ENCODE data around the gene UIMC1. TPM values are rescaled to one million over a fixed set of nuclear protein-coding genes. Genes with fewer than 3 reads are reported as not detected.
A peak's percentile ranks its signal among the peaks of the same experiment; 100 is the strongest.
"Not testable (repeated sequence)": the region's sequence is repeated elsewhere in the genome, so short reads cannot be mapped to it uniquely, and the experiment has no call there.

Gene UIMC1
- total RNA-seq, 1 donor from 2014 or later: 70.6 TPM

DNA sequence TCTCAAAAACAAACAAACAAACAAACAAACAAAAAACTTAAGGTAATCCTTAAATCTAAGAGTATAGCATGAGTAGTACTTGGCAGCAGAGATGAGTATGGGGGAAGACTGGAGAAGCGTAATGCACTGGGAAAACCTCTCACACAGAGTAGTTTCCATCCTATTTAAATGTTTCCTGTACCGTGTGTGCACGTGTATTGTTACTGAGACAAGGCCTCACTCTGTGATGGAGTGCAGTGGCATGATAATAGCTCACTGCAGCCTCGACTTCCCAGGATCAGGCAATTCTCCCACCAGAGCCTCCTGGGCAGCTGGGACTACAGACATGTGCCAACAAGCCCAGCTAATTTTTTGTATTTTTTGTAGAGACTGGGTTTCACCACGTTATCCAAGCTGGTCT, 2.9 kb downstream of the UIMC1 start:
- peaks cover 35% of the 10 kb centered on the region for H3K4me1 Mint-ChIP-seq (ENCODE audit: low read depth)
- intact Hi-C loops (cut with micrococcal nuclease): loop anchor here (10.0 kb wide), 1 partner anchor 591 kb away; the partner anchor contains the start of gene TMED9

DNA sequence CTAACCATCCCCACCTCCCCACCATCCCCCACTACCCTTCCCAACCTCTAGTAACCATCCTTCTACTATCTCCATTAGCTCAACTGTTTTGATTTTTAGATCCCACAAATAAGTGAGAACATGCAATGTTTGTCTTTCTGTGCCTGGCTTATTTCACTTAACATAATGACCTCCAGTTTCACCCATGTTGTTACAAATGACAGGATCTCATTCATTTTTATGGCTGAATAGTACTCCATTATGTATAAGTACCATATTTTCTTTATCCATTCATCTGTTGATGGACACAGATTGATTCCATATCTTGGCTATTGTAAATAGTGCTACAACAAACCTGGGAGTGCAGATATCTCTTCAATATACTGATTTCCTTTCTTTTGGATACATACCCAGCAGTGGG, 7.1 kb downstream of the UIMC1 start:
- DNase-seq (ENCODE audit: low spot score); H3K27me3 Mint-ChIP-seq (ENCODE audit: insufficient read depth); H3K9me3 Mint-ChIP-seq; H3K27ac Mint-ChIP-seq; intact Hi-C loops (cut with micrococcal nuclease); H3K4me3 Mint-ChIP-seq: not testable (repeated sequence)
- peaks cover 19% of the 10 kb centered on the region for H3K36me3 Mint-ChIP-seq (ENCODE audit: low read depth)
- peaks cover 52% of the 10 kb centered on the region for H3K4me1 Mint-ChIP-seq (ENCODE audit: low read depth)

More for the DNA sequence above, 2.9 kb downstream of the UIMC1 start:
- Mint-ChIP-seq H3K36me3 (ENCODE audit: low read depth) (peaks cover 18% of the 10 kb centered on the region), H3K27me3 (ENCODE audit: insufficient read depth) (no peaks in the 10 kb centered on the region), H3K4me3 (no peak overlapping the region), H3K27ac (no peak overlapping the region), H3K9me3 (no peaks in the 10 kb centered on the region)
- DNase-seq (ENCODE audit: low spot score): no peak

DNA sequence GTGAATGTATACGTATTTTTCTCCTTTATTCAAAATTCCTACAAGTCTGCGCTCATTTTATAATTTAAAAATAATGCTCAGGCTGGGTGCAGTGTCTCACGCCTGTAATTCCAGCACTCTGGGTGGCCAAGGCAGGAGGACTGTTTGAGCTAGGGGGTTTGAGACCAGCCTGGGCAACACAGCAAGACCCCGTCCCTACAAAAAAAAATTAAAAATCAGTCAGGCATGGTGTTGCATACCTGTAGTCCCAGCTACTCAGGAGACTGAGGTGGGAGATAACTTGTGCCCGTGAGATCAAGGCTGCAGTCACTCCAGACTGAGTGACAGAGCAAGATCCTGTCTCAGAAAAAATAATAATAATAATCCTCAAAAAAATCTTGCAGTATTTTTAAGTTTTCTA, 7.8 kb downstream of the UIMC1 start:
- H3K27ac Mint-ChIP-seq: no peak overlapping the region
- H3K36me3 Mint-ChIP-seq (ENCODE audit: low read depth): peaks cover 21% of the 10 kb centered on the region
- H3K4me3 Mint-ChIP-seq: no peak overlapping the region
- peaks cover 53% of the 10 kb centered on the region for H3K4me1 Mint-ChIP-seq (ENCODE audit: low read depth)
- H3K9me3 Mint-ChIP-seq: peaks cover 11% of the 10 kb centered on the region
- intact Hi-C loops (cut with micrococcal nuclease): no loop called here
- no peaks in the 10 kb centered on the region for H3K27me3 Mint-ChIP-seq (ENCODE audit: insufficient read depth)
- no peak for DNase-seq (ENCODE audit: low spot score)

DNA sequence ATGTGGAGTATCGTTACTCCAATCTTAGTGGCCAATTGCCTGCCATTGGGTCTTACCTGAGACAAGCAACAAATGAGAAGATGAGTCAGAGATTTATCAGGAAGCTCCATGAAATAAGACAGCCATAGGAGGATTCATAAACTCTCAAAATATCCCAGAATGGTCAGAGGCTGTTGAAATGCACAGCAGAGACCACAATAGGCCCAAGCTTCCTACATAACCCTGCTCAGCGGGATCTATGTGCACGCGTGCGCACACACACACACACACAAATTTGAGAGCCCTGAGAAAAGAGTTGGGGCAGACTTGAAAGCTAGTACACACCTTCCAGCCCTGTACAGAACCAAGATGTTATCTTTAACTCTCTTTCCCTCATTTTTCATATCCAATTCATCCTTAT, 9.8 kb downstream of the UIMC1 start:
- H3K4me3 Mint-ChIP-seq: no peak overlapping the region
- peak overlapping the region; percentile 69 for H3K27ac Mint-ChIP-seq
- H3K27me3 Mint-ChIP-seq (ENCODE audit: insufficient read depth): no peaks in the 10 kb centered on the region
- intact Hi-C loops (cut with micrococcal nuclease): loop anchor here (1.0 kb wide), 1 partner anchor 9 kb away; no protein-coding TSS in a partner anchor
- peaks cover 11% of the 10 kb centered on the region for H3K9me3 Mint-ChIP-seq
- no peak for DNase-seq (ENCODE audit: low spot score)
- peaks cover 19% of the 10 kb centered on the region for H3K36me3 Mint-ChIP-seq (ENCODE audit: low read depth)
- H3K4me1 Mint-ChIP-seq (ENCODE audit: low read depth): peaks cover 46% of the 10 kb centered on the region

GRCh38 chr5:176995896-176996767, 10.4 kb downstream of the UIMC1 start:
- H3K27ac Mint-ChIP-seq: peak overlapping the region; percentile 69
- H3K4me3 Mint-ChIP-seq: no peak overlapping the region
- DNase-seq (ENCODE audit: low spot score): no peak
- H3K36me3 Mint-ChIP-seq (ENCODE audit: low read depth): peaks cover 18% of the 10 kb centered on the region
- intact Hi-C loops (cut with micrococcal nuclease): loop anchor here (1.0 kb wide), 1 partner anchor 9 kb away; no protein-coding TSS in a partner anchor
- H3K27me3 Mint-ChIP-seq (ENCODE audit: insufficient read depth): no peaks in the 10 kb centered on the region
- peaks cover 11% of the 10 kb centered on the region for H3K9me3 Mint-ChIP-seq
- peaks cover 43% of the 10 kb centered on the region for H3K4me1 Mint-ChIP-seq (ENCODE audit: low read depth)

- Mint-ChIP-seq H3K9me3 (peaks cover 11% of the 10 kb centered on the region), H3K27ac (no peak overlapping the region), H3K27me3 (ENCODE audit: insufficient read depth) (no peaks in the 10 kb centered on the region), H3K4me3 (no peak overlapping the region), H3K4me1 (ENCODE audit: low read depth) (peaks cover 38% of the 10 kb centered on the region), H3K36me3 (ENCODE audit: low read depth) (peaks cover 17% of the 10 kb centered on the region)
- intact Hi-C loops (cut with micrococcal nuclease): no loop called here
- no peak for DNase-seq (ENCODE audit: low spot score)
Observed at GRCh38 chr5:176995122-176995490, 11.5 kb downstream of the UIMC1 start.

- DNase-seq (ENCODE audit: low spot score): no peak
- Mint-ChIP-seq H3K27me3 (ENCODE audit: insufficient read depth) (no peaks in the 10 kb centered on the region), H3K36me3 (ENCODE audit: low read depth) (peaks cover 16% of the 10 kb centered on the region), H3K9me3 (peaks cover 11% of the 10 kb centered on the region), H3K4me1 (ENCODE audit: low read depth) (peaks cover 36% of the 10 kb centered on the region), H3K27ac (no peak overlapping the region), H3K4me3 (no peak overlapping the region)
- intact Hi-C loops (cut with micrococcal nuclease): no loop called here
Observed at GRCh38 chr5:176994460-176995121, 12.0 kb downstream of the UIMC1 start.

DNA sequence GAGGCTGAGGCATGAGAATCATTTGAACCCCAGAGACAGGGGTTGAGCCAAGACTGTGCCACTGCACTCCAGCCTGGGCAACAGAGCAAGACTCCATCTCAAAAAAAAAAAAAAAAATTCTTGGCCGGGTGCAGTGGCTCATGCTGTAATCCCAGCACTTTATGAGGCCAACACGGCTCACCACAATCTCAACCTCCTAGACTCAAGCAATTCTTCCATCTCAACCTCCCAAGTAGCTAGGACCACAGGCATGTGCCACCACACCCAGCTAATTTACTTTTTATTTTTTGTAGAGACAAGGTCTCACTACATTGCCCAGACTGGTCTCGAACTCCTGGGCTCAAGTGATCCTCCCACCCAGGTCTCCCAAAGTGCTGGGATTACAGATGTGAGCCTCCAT, 13.5 kb downstream of the UIMC1 start:
- H3K27me3 Mint-ChIP-seq (ENCODE audit: insufficient read depth); DNase-seq (ENCODE audit: low spot score); H3K4me3 Mint-ChIP-seq; intact Hi-C loops (cut with micrococcal nuclease); H3K27ac Mint-ChIP-seq: not testable (repeated sequence)
- Mint-ChIP-seq H3K36me3 (ENCODE audit: low read depth) (peaks cover 14% of the 10 kb centered on the region), H3K4me1 (ENCODE audit: low read depth) (peaks cover 37% of the 10 kb centered on the region), H3K9me3 (peaks cover 11% of the 10 kb centered on the region)

- intact Hi-C loops (cut with micrococcal nuclease): no loop called here
- peaks cover 4% of the 10 kb centered on the region for H3K36me3 Mint-ChIP-seq (ENCODE audit: low read depth)
Observed at GRCh38 chr5:176987583-176987982, 19.0 kb downstream of the UIMC1 start.

DNA sequence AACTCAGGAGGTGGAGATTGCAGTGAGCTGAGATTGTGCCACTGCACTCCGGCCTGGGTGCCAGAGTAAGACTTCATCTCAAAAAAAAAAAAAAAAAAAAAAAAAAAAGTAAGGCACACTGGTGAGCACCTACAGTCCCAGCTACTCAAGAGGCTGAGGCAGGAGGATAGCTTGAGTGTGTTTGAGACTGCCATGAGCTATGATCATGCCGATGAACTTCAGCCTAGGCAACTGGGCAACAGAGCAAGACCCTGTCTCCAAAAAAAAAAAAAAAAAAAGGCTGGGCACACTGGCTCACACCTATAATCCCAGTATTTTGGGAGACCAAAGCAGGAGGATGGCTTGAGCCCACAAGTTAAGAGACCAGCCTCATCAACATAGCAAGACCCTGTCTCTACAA, 20.3 kb downstream of the UIMC1 start:
- H3K36me3 Mint-ChIP-seq (ENCODE audit: low read depth): peaks cover 9% of the 10 kb centered on the region
- no peak overlapping the region for H3K4me3 Mint-ChIP-seq
- H3K27ac Mint-ChIP-seq: no peak overlapping the region
- H3K4me1 Mint-ChIP-seq (ENCODE audit: low read depth): peaks cover 15% of the 10 kb centered on the region
- intact Hi-C loops (cut with micrococcal nuclease): no loop called here
- H3K9me3 Mint-ChIP-seq: no peaks in the 10 kb centered on the region
- no peaks in the 10 kb centered on the region for H3K27me3 Mint-ChIP-seq (ENCODE audit: insufficient read depth)
- no peak for DNase-seq (ENCODE audit: low spot score)

More at GRCh38 chr5:176987583-176987982, 19.0 kb downstream of the UIMC1 start:
- Mint-ChIP-seq H3K9me3 (no peaks in the 10 kb centered on the region), H3K4me3 (no peak overlapping the region), H3K4me1 (ENCODE audit: low read depth) (peaks cover 15% of the 10 kb centered on the region), H3K27ac (no peak overlapping the region), H3K27me3 (ENCODE audit: insufficient read depth) (no peaks in the 10 kb centered on the region)
- no peak for DNase-seq (ENCODE audit: low spot score)

DNA sequence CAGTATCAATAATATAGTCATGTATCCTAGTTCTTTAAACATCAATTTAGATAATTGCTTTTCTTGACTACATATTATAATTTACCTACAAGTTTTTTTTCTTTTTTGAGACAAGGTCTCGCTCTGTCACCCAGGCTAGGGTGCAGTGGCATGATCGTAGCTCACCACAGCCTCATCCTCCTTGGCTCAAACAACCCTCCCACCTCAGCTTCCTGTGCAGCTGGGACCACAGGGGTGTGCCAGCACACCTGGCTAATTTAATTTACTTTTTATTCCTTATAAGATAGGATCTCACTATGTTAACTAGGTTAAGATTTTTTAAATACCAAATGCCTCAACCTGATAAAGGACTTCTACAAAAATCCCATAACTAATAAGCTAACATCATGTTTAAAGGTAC, 21.1 kb downstream of the UIMC1 start:
- H3K9me3 Mint-ChIP-seq: no peaks in the 10 kb centered on the region
- peaks cover 15% of the 10 kb centered on the region for H3K4me1 Mint-ChIP-seq (ENCODE audit: low read depth)
- intact Hi-C loops (cut with micrococcal nuclease): no loop called here
- no peak overlapping the region for H3K4me3 Mint-ChIP-seq
- H3K27ac Mint-ChIP-seq: no peak overlapping the region
- DNase-seq (ENCODE audit: low spot score): peak; percentile 11
- no peaks in the 10 kb centered on the region for H3K27me3 Mint-ChIP-seq (ENCODE audit: insufficient read depth)
- H3K36me3 Mint-ChIP-seq (ENCODE audit: low read depth): peaks cover 12% of the 10 kb centered on the region

DNA sequence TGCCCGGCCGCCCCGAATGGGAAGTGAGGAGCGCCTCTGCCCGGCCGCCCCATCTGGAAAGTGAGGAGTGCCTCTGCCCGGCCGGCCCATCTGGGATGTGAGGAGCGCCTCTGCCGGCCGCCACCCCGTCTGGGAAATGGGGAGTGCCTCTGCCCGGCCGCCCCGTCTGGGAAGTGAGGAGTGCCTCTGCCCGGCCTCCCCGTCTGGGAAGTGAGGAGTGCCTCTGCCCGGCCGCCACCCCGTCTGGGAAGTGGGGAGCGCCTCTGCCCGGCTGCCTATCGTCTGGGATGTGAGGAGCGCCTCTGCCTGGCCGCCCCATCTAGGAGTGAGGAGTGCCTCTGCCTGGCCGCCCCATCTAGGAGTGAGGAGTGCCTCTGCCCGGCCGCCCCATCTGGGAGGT, 22.4 kb downstream of the UIMC1 start:
- H3K9me3 Mint-ChIP-seq; H3K4me3 Mint-ChIP-seq; DNase-seq (ENCODE audit: low spot score); H3K27me3 Mint-ChIP-seq (ENCODE audit: insufficient read depth); intact Hi-C loops (cut with micrococcal nuclease); H3K27ac Mint-ChIP-seq: not testable (repeated sequence)
- H3K36me3 Mint-ChIP-seq (ENCODE audit: low read depth): peaks cover 17% of the 10 kb centered on the region
- peaks cover 15% of the 10 kb centered on the region for H3K4me1 Mint-ChIP-seq (ENCODE audit: low read depth)

DNA sequence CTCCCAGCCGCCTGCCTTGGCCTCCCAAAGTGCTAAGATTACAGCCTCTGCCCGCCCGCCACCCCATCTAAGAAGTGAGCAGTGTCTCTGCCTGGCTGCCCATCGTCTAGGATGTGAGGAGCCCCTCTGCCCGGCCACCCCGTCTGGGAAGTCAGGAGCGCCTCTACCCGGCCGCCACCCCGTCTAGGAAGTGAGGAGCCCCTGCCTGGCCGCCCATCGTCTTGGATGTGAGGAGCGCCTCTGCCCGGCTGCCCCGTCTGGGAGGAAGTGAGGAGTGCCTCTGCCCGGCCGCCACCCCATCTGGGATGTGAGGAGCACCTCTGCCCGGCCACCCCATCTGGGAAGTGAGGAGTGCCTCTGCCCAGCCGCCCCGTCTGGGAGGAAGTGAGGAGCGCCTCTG, 23.0 kb downstream of the UIMC1 start:
- DNase-seq (ENCODE audit: low spot score); H3K27ac Mint-ChIP-seq; H3K4me3 Mint-ChIP-seq; H3K9me3 Mint-ChIP-seq; intact Hi-C loops (cut with micrococcal nuclease); H3K27me3 Mint-ChIP-seq (ENCODE audit: insufficient read depth): not testable (repeated sequence)
- Mint-ChIP-seq H3K36me3 (ENCODE audit: low read depth) (peaks cover 22% of the 10 kb centered on the region), H3K4me1 (ENCODE audit: low read depth) (peaks cover 15% of the 10 kb centered on the region)
